Activated CD4-positive, alpha-beta T cell treated with anti-CD3 and anti-CD28 coated beads for 24 hours (primary cell): ENCODE measurements around the gene CNN2.

Experiments used
- DNase-seq, 2 donors: peaks; one replicate each; pipeline ENCODE4 v3.0.0-alpha.2; 2020; ENCODE audit warnings: low read depth in 2 of 2

Gene CNN2

GRCh38 chr19:1025960-1026782 lies at the start of gene CNN2:
TSS of gene CNN2 (plus strand) at chr19:1026608. CDS start at chr19:1026662, 54 bp downstream.
- peak; percentile 46 to 64 for DNase-seq

- no peak for DNase-seq
Measured at GRCh38 chr19:977058-977464, 49.3 kb upstream of the CNN2 start.

- no peak for DNase-seq
Measured at GRCh38 chr19:979318-979741, 47.1 kb upstream of the CNN2 start.

GRCh38 chr19:980133-980998 lies 46.0 kb upstream of the CNN2 start:
- no peak for DNase-seq

- peak; percentile 64 to 66 for DNase-seq
Measured at GRCh38 chr19:982567-983170, 43.7 kb upstream of the CNN2 start.

GRCh38 chr19:984165-984967 lies 42.0 kb upstream of the CNN2 start, which contains the start of gene WDR18:
TSS of gene WDR18 (plus strand) at chr19:984345. CDS start at chr19:984354, 9 bp downstream.
- peak; percentile 86 to 89 for DNase-seq

- no peak for DNase-seq
Measured at GRCh38 chr19:986083-986482, 40.3 kb upstream of the CNN2 start.

- DNase-seq: no peak
Measured at GRCh38 chr19:988081-988480, 38.3 kb upstream of the CNN2 start.

GRCh38 chr19:988510-988909 lies 37.9 kb upstream of the CNN2 start:
- DNase-seq: no peak

GRCh38 chr19:989381-990081 lies 36.9 kb upstream of the CNN2 start:
- no peak for DNase-seq

GRCh38 chr19:990119-990571 lies 36.3 kb upstream of the CNN2 start:
- DNase-seq: no peak

- no peak for DNase-seq
Measured at GRCh38 chr19:990746-991145, 35.7 kb upstream of the CNN2 start.

GRCh38 chr19:991174-991931 lies 35.1 kb upstream of the CNN2 start:
- DNase-seq: peak; percentile 48 to 64

GRCh38 chr19:991932-992669 lies 34.3 kb upstream of the CNN2 start:
- no peak for DNase-seq

GRCh38 chr19:992670-993055 lies 33.7 kb upstream of the CNN2 start:
- DNase-seq: no peak

GRCh38 chr19:993361-993830 lies 33.0 kb upstream of the CNN2 start:
- no peak for DNase-seq

GRCh38 chr19:993831-994393 lies 32.5 kb upstream of the CNN2 start:
- no peak for DNase-seq

- DNase-seq: no peak
Measured at GRCh38 chr19:994516-994915, 31.9 kb upstream of the CNN2 start.
